ELR (cell line): Measurements from ENCODE around the gene HMCES.
"Not testable (repeated sequence)": the region's sequence is repeated elsewhere in the genome, so short reads cannot be mapped to it uniquely, and the experiment has no call there.

Experiments used
- DNase-seq: peaks from one replicate; pipeline ENCODE4 v3.0.0-alpha.2; 2015; ENCODE audit warnings: low read depth

The HMCES gene

DNA sequence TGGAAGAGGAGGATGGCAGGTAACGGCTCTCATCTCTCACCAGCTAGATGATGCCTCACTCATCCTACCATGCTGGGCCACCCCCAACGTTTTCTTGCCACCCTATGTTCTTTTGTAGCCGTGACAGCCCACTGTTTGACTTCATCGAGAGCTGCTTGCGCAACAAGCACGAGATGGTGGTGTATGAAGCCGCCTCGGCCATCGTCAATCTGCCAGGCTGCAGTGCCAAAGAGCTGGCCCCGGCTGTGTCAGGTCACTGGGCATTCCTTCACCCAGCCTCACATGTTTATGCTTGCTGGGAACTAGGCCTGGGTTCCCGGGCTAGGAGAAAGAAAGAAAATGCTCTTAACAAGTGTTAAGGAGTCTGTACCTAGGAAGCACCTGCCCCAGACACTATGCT is 21.1 kb upstream of the HMCES start:
- no peak for DNase-seq

DNA sequence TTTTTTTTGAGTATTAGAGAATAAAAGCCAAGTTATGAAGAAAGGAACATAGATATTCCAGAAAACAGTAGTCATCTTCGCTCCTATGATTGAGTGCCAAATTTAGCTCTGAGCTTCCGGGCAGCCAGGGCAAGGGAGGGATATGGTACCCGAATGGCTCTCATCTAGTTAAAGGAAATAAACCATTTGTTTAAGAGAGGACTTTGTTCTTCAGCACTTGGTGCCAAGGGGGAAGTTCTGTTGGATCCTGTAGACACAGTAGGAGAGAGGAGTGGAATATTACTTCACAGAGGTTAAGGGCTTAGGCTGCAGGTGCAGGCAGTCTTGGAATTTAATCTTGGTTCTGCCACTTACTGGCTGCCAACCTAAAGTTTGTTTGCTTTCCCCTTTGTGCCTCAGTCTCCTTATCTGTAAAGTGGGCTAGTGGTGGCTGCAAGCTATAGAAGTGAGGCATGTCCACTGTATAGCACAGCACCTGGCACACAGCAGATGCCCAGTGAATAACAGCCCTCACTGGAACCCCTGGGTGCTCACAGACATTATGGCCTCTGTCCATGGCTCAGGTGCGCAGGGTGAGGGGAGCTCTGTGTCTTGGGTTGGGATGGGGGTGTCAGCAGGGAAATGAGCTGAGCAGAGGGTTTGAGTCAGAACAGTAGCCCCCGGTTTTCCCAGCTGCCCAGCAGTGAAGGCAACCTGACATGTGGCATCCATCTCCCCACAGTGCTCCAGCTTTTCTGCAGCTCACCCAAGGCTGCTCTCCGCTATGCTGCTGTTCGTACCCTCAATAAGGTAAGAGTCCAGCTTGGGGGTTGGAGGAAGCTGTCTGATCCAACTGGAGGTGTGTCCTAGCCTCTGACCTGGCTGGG is 18.8 kb upstream of the HMCES start:
- no peak for DNase-seq

DNA sequence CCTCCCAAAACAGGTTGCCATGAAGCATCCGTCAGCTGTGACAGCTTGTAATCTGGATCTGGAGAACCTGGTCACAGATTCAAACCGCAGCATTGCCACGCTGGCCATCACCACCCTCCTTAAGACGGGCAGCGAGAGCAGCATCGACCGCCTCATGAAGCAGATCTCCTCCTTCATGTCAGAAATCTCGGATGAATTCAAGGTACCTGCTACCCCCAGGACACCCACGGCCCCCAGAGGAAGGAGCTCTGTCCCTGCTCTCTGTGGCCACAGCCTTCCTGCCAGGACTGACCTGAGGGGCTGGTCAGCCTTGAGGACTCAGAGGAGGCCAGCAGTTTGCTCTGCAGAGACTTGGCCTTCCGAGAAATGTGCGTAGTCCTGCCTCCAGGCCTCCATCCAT is 18.1 kb upstream of the HMCES start:
- no peak for DNase-seq

DNA sequence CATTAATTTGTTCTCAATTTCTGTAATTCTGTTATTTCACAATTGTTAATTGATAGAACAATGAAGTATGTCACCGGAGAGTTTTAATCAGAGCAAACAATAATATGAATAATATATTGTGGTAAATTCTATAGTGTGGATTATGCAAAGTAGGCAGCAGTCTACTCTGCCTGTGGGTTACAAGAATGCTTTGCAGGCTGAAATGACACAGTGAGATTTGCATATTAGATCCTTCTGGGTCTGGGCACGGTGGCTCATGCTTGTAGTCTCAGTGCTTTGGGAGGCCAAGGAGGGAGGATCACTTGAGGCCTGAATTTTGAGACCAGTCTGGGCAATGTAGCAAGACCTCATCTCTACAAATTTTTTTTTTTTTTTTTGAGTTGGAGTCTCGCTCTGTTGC is 16.8 kb upstream of the HMCES start:
- no peak for DNase-seq

DNA sequence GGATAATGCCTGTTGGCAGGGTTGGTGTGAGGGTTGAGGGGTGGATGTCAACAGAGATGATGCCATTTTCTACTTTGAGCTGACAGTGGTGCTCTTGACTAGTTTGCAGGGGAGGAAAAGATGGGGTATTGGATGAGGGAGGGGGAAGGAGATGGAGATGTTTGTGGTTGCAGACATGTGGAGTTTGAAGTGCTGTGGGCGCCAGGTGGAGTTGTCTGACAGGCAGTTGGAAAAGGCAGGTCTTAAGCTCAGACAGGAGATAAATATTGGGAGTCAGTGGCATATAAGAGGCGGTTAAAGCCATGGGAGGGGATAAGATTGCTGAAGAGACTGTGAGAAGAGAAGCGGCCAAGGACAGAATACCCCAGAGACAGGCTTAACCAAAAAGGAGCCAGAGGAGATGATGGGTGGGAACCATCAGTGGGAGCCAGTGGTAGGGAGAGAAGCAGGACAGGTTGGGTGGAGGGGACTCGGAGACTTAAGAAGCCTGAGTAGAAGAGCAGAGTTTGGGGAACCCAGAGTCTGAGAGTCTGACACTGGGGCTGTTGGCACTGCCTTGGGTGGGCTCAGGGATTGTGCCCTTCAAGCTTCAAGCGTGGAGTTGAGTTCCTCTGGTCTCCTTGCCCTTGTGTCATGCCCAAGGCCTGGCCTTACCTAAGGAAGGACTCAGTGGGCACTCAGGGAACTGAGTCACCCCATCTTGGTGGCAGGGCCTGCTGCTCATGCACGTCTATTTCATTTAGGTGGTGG is 15.3 kb upstream of the HMCES start:
- no peak for DNase-seq

DNA sequence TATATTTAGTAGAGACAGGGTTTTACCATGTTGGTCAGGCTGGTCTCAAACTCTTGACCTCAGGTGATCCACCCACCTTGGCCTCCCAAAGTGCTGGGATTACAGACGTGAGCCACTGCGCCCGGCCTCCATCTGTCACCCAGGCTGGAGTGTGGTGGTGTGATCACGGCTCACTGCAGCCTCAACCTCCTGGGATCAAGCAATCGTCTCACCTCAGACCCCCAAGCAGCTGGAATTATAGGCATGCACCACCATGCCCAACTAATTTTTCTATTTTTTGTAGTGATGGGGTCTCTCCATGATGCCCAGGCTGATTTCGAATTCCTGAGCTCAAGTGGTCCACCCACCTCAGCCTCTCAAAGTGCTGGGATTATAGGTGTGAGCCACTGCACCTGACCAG is 13.7 kb upstream of the HMCES start:
- not testable (repeated sequence) for DNase-seq

DNA sequence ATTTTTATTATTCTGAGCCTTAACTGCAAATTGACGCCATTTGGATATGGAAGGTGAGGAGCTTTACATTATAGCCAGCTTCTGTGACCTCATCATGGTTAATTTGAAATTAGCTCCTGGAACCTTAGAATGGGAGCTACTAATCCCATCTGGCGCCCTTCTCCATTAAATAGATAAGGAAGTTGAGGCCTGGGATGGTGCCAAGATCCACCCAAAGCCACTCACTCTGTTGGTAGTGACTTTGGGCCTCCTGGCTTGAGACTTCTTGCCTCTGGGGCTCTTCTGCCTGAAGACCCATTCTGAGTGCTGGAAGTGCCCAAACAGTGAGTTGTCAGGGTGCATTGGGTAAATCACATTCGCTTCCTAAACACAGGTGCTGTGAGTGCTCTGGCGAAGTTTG is 12.0 kb upstream of the HMCES start:
- DNase-seq, result no peak

DNA sequence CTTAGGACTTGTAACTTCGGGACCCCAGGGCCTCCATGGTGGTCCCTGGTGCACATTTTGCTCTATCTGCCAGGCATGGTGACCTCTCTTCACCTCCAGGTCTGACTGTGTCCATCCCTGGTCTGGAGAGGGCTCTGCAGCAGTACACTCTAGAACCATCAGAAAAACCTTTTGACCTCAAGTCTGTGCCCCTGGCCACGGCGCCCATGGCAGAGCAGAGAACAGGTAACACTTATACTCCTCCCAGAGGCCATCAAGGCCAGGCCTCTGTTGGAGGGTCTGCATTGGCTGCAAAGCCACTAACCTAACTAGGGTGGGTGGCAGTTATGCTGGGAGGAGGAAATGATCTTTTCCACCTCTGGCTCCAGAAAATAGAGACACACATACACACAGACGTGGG is 10.3 kb upstream of the HMCES start:
- no peak for DNase-seq

DNA sequence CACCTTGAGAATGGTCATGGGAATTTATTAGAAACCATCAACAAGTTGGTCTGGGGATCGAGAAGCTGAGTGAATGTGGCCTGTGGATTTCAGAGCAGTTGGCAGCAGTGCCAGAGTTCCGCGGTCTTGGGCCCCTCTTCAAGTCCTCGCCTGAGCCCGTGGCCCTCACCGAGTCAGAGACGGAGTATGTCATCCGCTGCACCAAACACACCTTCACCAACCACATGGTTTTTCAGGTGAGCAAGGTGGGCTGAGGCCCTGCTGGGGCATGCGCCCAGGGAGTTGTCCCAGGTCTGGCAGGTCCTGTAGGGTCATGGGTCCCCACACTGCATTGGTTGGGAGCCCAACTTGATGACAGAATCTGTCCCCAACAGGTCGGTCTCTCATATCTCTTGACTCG is 7.0 kb upstream of the HMCES start:
- DNase-seq, result no peak

DNA sequence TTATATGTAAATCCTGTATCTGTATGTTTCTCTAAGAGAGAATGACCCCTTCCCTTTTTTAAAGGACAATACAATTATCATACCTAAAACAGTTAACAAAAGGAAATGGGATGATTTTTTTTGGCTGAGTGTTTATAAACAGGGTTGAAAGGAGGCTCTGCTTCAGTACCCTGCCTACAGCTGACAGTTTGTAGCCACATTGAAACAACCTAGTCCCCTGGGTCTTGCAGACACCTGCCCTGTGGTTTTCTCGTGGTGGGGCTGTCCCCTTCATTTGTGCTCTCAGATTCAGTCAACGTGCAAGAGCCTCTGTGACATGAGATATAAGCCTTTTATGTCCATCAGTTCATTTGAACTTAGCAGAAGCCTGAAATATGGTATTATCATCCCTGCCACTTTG is 2.3 kb upstream of the HMCES start:
- no peak for DNase-seq

DNA sequence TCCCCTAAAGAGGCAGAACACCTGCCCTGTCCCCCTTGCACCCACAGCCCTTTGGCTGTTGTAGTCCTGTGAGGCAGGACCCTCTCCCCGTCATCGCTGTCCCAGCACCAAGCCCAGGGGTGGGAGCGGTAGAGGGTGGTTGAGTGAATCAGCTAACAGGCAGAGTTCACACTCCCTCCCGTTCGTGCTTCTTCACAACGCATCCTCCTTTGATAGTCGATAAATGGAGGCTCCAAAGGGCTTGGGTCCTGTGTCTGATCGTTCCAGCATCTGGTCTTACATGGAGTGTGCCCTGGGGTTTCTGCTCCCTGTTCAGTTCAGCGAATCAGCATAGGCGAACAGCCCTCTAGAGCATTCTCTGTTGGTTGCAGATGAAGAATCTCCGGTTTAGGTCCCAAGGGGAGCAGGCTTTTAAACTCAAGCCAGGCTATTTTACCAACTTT is 820 bp upstream of the HMCES start:
- DNase-seq, result peak; percentile 26

DNA sequence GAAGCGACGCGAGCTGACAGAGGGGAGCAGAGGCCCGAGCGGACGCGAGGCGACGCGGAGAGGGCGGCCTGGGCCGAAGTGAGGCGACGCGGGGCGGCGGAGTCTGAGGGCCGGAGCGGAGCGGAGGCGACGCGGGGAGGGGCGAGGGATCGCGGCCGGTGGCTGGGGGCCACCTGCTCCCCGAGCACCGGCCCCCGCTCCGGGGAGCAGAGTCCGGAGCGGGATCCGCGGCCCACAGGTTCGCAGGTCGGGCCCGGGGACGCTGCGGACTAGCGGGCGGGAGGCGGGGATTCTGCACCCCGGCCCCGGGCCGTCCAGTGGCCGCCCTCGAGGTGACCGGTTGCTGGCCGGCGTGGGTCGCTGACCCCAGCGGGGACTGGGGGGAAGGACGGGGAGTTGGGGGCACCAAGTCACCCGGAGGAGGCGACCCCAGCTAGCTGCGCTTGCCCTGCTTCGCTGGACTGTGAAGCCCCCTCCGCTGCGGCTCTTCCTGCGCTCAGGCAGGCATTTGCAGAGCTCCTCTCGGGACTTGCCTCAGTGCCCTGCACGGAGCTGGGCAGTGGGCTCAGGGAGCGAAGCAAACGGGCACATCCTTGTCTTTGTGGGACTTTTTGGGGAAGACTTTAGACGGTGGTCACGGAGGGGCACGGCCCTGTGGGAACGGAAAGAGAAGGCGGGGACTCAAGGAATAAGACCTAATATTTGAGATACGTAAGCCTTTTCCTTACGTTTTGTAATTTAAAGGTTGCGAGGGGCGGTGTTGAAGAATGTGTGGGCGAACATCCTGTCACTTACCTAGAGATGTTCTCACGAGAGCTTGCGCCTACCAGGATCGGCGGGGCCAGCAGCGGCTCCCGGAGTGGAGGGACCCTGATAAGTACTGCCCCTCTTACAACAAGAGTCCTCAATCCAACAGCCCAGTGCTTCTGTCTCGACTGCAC is 566 bp downstream of the HMCES start:
- peak; percentile 81 for DNase-seq

DNA sequence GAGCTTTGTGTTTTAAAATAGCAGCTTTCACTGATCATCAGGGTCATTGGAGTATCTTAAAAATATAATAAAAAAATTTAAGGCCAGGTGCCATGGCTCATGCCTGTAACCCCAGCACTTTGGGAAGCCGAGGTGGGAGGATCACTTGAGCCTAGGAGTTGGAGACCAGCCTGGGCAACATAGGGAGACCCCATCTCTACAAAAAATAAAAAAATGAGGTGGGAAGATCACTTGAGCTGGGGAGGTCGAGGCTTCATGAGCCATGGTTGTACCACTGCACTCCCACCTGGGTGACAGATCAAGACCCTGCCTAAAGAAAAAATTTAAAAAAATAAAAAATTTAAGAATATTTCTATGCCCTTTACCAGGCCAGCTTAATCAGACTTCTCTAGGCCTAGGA is 1.5 kb downstream of the HMCES start:
- no peak for DNase-seq

DNA sequence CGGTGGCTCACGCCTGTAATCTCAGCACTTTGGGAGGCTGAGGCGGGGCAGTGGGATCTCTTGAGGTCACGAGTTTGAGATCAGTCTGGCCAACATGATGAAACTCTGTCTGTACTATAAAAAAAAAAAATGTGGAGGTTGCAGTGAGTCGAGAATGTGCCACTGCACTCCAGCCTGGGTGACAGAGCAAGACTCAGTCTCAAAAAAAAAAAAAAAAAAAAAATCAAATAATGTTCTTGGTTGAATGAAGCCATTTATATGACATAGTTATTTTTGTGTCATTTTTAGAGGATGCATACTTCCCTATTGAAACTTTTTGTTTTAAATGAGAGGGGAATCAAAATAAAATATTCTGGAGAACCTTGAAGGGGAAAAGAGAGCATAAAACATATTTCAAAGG is 3.1 kb downstream of the HMCES start:
- DNase-seq, result no peak

DNA sequence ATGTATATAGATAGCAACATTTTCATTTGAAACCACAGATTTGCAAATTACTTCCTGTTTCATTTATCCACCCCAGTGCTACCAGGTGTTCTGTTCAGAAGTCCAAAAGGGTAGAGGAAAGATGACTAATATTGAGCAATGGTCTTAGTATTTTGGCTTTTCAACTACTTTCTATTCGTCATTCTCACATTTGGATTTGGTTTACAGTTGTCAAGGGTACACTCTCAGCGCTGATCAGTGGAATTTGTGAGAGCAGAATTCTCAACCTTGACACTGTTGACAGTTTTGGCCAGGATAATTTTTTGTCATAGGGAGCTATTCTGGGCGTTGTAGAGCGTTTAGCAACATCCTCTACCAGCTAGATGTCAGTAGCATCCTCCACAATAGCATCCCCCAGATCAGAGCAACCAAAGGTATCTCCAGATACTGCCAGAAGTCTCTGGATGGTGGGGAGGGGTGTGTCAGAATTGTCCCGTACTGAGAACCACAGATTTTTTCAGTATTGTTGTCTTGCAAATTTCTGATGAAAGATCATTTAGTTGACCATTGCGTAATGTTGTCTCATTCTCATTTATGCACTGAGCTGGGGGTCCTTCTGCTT is 4.2 kb downstream of the HMCES start:
- DNase-seq, result peak; percentile 51

DNA sequence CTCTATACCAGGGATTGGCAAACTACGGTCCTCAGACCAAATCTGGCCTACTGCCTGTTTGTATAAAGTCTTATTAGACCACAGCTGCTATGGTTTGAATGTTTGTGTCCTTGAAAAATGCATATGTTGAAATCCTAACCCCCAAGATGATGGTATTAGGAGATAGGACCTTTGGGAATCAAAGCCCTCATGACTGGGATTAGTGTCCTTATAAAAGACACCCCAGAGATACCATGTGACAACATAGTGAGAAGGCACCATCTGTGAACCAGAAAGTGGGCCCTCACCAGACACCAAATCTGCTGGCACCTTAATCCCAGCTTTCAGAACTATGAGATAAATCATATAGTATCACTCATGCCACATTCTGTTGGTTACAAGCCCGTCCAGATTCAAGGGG is 7.4 kb downstream of the HMCES start:
- DNase-seq, result no peak

DNA sequence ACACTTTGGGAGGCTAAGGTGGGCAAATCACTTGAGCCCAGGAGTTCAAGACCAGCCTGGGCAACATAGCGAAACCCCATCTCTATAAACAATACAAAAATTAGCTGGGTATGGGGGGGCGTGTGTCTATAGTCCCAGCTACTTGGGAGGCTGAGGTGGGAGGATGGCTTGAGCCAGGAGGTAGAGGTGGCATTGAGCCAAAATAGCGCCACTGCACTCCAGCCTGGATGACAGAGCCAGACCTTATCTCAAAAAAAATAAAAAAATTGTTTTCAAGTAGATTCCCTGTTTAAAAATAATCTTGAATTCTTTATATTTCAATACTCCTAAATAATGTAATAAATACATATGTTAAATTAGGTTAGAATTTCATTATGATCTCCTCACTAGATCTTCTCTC is 9.8 kb downstream of the HMCES start:
- DNase-seq, result no peak

DNA sequence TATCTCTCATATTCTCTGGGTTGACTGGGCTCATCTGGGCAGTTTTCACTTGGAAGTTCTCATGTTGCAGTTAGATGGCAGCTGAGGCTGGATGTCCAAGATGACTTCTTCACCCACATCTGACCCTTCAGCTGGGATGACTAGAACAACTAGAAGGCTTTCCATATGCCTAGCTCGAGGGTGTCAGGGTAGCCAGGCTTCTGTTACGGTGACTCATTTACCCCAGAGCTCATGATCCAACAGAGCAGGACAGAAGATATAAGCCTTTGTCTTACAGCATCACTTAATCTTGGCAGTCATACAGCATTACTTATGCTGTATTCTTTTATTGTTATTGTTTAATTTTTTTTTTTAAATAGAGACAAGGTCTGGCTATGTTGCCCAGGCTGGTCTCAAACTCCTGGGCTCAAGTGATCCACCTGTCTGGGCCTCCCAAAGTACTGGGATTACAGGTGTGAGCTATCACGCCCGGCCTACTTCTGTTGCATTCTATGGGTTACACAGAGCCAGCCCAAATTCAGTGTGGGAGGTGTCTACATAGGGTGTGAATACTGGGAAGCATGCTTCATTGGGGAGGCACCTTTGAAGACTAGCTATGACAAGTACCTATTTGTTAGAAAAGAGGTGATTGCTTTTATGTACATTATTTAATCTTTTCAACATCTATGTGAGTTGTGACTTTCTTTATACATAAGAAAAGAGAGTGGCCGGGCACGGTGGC is 10.7 kb downstream of the HMCES start:
- DNase-seq, result peak; percentile 85

DNA sequence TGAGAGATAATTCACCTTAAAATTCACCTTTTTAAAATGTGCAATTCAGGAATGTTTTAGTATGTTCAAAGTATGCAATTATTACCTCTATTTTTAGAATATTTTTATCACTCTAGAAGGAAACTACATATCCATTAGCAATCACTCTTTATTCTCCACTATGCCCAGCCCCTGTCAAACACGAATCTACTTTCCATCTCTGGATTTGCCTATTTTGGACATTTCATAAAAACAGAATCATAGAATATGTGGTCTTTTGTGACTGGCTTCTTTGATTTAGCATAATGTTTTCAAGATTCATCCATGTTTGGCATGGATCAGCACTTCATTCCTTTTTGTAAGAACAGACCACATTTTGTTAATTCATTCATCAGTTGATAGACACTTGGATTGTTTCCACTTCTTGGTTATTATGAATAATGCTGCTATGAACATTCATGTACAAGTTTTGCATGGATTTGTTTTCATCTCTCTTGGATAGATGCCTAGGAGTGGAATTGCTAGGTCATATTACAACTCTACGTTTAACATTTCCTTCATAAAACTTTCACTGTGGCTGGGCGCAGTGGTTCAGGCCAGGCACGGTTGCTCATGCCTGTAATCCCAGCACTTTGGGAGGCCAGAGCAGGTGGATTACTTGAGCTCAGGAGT is 12.7 kb downstream of the HMCES start:
- no peak for DNase-seq

DNA sequence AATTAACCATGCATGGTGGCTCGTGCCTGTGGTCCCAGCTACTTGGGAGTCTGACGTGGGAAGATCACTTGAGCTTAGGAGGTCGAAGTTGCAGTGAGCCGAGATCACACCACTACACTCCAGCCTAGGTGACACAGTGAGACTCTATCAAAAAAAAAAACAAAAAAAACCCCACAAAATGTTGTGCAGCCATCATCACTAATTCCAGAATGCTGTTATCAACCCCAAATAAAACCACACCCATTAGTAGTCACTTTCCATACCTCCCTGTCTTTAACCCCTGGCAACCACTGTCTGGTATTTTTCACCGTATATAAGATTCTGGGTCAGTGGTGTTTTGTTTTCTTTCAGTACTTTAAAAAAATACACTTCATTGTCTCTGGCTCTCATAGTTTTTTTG is 16.6 kb downstream of the HMCES start:
- no peak for DNase-seq
